Activated naive CD4-positive, alpha-beta T cell treated with anti-CD3 and anti-CD28 coated beads, Interleukin-2, amount 50 U/mL, for 16 hours (primary cell): Measurements from ENCODE around the gene DYNLL2.
"Not testable (repeated sequence)": the region's sequence is repeated elsewhere in the genome, so short reads cannot be mapped to it uniquely, and the experiment has no call there.

Source experiments
- DNase-seq: peaks from one replicate; pipeline ENCODE4 v3.0.0-alpha.2; 2020

DYNLL2 gene

DNA sequence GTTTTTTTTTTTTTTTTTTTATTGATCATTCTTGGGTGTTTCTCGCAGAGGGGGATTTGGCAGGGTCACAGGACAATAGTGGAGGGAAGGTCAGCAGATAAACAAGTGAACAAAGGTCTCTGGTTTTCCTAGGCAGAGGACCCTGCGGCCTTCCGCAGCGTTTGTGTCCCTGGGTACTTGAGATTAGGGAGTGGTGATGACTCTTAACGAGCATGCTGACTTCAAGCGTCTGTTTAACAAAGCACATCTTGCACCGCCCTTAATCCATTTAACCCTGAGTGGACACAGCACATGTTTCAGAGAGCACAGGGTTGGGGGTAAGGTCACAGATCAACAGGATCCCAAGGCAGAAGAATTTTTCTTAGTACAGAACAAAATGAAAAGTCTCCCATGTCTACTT lies 10.0 kb upstream of the DYNLL2 start:
- DNase-seq, result not testable (repeated sequence)

DNA sequence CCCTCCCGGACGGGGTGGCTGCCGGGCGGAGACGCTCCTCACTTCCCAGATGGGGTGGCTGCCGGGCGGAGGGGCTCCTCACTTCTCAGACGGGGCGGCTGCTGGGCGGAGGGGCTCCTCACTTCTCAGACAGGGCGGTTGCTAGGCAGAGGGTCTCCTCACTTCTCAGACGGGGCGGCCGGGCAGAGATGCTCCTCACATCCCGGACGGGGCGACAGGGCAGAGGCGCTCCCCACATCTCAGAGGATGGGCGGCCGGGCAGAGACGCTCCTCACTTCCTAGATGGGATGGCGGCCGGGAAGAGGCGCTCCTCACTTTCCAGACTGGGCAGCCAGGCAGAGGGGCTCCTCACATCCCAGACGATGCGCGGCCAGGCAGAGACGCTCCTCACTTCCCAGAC lies 8.8 kb upstream of the DYNLL2 start:
- not testable (repeated sequence) for DNase-seq

DNA sequence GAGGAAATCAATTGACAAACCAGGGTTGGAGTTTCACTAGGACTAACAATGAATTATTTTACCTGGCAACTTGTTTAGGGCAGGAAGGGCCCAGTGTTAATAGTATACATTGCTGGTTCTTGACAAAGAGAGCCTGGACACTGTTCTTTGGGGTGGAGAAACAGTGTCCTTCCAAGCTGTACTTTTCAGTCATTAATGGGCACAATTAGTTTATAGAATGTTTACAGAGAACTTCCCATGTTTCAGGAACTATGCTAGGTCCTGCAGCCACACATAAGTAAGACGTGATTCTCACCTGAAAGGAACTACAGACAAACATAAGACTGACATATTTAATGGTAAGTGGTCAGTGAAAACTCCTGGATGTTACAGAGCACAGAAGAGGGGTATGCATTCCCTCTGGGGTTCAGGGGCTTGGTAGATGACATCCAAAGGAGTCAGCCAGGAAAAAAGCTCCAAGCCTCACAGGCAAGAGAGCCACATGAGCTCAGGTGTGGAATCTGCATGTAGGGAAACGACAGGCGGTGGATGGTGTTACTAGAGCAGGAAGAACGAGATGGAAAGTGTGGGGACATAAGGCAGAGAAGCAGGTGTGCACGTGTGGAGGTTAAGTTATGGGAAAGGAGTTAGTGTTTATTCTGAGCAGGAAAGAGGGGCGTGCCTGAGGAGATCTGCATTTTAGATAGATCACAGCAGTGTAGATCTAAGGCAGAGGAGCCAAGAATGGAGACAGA lies 3.8 kb upstream of the DYNLL2 start:
- no peak for DNase-seq

DNA sequence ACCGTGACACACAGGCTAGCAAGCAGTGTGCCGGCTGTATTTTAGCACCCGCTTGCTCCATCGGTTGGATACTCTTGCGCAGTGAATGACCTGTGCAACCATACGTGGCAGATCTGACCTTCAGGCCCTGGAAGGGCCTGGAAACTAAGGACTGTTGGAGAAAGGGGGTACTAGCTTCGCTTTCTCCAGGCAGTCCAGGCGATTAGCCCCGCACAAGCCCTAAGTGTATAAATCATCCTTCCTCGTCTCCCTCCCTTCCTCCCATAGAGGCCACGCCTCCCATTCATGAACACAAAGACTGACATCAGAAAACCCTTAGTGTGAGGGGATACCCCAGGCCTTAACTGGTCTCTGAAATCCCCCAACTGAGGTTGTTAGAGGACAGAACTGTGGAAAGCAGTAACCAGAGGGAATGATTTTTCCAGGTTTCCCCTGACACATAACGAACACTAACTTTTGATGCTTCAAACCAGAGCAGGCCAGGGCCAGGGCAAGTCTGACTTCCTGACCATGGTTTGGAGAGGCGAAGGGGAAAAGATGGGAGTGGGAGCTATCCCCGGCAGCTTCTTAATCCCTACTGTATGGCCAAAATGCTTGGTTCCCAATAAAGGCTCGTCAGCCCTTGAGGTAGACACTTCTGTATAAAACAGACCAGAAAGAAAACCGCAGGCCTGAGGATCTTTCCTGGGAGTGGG lies 1.4 kb upstream of the DYNLL2 start:
- DNase-seq, result no peak

DNA sequence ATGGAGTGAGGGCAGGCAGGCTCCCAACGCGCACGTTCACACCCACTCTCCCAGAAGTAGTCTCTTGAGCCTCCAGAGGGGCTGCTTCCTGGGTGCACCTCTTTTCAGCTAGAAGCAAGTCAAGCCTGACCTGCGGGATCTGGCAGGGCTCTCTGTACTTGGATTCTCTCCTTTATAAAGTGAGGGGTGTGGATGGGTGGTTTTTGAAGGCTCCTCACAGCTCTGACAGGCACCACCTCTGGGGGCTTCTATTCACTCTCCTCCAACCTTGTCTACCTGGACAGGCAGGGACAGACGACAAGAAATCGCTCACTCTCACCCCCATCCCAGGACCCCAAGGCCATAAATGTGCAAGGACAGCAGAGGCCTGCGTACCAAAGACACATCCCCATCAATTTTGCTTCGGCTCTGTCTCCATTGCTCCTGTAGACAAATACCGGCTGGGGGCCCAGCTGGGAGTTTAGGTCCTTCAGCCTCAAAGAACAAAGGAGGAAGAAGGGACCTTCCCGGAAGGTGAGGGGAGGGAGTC lies 814 bp upstream of the DYNLL2 start:
- DNase-seq, result no peak

DNA sequence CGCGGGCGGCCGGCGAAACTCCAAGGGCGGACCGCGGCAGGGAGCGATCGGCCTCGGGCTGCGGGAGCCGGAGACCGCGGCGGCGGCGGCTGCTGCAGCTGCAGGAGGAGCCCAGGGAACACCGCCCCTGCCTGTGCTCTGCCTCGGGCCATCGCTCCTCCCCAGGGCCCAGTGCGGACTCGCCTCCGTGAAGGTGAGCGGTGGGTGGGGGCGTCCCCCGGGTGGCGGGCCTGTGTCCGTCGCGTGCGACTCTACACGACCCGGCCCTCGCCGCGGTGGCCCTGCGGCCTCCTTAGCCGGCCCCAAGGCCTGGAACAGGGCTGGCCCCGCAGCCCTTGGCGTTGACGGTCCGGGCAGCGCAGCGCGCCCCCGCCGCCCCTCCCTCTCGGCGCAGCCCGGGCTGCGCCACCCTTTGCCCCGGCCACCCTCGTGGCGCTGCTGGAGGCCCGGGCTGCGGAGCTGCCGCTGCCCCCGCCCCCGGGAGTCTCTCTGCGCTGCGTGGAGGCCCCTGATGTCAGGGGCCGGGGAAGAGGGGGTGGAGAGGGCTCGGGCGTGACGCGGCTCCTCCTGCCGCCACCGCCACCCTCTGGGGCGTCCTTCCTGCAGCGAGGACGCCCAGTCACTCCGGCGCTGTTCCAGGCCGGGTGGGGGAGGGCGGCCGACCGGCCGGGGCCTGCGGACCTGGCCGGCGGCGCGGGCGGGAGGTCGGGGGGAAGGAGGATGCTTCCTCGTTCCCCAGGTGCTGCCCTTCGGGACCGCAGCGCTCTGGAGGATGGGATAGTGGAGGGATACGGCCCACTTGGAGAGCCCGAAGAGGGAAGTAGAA lies 485 bp downstream of the DYNLL2 start:
- peak; percentile 78 for DNase-seq

DNA sequence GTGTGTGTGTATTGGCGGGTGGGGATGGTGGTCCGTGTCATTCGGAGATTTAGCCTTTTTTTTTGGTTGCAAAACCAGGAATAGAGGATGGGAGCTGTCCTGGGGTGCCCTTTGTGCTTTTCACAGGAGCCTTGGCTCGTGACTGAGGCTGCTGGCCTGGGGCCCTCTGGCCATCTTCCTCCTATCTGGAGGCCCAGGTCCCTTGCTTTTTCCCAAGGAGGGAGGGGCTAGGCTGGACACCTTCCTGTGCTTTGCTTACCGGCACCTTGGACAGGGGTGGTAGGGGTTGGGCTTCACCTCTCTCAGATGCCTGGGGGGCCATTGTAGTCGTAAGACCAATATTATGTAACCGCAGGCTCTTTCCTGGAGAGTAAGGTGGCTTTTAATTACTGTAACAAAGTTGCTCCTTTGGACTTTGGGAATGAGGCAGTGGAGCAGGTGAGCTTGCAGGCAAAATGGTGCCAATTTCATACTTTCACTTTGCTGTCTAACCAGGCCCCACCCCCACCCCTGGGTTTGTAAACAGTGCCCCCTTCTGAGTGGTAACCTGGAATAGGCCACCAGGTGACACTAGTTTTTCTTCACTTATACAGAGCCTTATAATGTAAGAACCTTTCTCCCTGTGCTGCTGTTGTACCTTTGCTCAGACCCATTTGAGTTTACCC lies 1.2 kb downstream of the DYNLL2 start:
- peak; percentile 58 for DNase-seq

DNA sequence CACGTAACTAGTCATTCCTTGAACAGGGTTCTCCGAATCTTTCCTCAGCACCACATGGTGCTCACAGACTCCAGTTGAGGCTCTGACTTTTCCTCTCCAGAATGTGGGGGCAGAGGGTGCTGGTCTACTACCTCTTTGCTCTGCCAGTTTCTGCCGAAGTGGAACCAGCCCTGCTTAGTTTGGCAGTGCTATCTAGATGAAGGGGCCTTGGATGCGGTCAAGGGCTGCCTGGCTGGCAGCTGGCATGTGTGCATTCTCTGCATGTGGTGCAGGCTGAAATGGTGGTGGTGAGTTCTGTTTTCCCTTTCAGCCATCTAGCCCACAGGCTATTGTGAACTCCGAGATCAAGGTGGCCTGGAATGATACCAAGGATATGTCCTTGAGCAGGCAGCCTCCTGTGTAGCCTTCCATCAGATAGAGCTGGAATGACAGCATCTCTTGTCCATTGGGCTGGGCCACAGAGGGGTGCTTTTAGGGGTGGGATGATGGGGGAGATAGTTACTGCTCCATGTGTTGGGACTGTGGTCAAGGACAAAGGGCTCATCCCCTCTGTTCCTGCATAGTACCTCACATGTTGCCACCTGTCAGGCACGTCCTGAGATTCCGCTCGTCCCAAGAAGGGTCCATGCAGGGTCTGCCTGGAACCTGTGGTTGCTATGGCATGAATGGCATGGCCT lies 2.0 kb downstream of the DYNLL2 start:
- no peak for DNase-seq

DNA sequence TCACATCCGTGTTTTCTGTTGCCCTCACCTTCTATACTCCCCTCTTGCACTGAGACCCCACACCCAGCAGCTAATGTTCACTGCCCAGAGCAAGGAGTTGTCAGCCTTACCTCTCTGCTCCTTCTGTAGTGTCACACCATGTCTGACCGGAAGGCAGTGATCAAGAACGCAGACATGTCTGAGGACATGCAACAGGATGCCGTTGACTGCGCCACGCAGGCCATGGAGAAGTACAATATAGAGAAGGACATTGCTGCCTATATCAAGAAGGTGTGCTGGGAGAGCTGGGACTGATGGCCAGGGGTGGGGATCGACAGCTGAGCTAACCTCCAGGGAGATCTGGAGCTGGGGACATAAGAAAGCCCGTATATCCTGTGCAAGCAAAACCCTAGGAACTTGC lies 3.7 kb downstream of the DYNLL2 start:
- no peak for DNase-seq

DNA sequence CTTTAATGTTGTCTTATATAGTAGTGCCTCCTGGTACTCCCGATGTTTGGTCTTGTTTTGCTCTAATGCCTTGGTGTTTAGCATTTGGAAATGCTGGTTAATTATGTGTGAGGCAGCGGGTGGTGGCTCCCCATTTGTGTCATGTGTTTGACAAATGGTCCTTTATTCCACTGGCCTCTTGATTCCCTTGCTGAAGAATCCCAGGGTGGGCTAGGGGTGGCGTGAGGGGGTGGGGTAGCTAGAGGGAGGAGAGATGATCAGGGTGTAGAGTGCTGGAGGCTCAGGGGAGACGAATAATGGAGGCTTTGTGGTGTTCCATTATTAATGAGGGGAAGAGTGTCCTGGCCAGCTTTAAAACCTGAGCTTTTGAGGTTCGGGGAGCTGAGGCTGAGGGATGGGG lies 5.4 kb downstream of the DYNLL2 start:
- no peak for DNase-seq

DNA sequence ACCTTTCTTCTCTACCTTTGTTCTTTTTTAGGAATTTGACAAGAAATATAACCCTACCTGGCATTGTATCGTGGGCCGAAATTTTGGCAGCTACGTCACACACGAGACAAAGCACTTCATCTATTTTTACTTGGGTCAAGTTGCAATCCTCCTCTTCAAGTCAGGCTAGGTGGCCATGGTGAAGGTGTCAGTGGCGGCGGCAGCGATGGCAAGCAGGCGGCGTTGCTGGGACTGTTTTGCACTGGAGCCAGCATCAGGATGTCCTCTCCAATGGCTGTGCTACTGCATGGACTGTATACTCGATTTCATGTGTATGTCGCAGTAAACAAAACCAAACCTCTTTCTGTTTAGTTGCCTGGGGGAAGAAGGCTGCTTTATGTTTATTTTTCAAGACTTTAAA lies 5.9 kb downstream of the DYNLL2 start:
- no peak for DNase-seq

DNA sequence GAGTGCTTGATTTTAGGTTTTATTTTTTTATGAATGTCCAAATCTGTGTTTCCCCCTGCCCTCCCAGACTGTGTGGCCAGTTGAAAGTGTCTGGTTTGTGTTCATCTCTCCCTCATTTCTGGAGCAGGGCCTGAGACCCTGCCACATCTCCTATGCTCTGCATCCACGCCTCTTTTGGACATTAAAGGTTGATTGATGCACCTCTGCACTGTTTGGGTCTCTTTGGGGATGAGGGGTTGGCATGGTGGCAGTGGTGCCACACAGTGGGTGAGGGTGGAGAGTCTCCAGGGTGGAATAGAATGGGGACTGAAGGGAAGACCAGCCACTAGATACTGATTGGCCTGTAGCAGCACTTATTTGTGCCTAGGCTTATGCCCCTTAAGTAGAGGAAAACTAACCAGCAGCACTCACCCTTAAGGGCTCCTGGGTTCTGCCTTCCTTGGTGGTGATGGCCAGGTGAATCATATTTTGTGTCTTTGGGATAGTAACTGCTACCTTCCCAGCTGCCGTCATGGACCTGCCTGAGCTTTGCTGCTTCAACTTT lies 7.9 kb downstream of the DYNLL2 start:
- no peak for DNase-seq

DNA sequence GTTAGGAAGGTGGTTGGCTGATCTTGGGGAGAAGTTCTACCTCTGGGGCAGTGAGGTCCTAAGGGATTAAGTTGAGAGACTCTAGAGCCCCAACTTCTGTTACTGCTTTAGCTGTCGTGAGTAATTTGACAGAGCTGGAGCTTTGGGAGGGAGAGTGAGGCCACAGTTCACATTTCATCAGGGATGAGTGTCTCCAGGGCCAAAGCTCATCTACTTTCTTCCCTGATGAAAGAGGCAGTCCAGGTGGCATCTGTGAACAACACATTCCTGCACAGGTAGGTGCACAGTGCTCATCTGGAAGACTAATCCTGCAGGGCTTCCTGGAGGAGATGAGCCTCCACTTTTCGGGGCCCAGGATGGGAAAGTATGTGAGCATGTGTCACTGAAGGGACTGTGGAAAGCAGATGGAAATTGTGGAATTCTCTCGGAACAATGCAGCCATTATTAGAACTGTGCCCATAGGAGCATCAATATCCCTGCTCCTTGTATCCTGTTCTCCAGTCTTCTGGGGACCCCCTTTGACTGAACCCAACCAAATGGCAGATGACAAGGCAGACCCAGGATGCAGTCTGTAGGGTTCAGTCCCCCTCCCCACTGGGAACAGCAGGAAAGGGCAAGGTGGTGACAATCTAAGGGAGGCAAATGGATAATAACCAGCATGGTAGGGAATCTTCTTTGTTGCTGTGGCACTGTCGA lies 9.0 kb downstream of the DYNLL2 start:
- DNase-seq, result no peak

DNA sequence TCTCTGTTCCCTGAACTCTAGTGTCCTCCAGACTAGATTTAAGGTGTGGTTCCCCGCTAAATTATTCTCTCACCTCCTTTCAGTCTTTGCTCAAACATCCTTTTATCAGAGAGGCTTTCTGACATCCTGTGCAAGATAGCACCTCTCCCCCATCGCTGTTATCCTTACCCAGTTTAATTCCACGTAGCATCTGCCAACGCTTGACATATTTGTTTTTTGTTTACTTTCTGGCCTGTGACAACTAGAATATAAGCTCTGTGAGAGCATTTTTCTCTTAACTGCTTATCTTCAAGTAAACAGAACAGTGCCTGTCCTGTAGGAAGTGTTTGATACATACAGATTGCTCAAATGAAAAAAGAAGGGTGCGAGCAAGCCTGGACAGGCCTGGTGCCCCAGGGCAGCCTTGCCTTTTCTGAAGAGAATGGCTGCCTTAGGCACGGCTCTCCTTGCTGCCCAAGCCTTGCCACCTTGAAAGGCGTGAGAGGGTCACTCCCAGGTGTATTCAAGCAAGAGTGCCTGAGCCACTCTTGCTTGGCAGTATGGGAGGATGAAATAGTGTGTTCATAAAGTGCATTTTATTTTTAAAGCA lies 9.7 kb downstream of the DYNLL2 start:
- DNase-seq, result no peak

DNA sequence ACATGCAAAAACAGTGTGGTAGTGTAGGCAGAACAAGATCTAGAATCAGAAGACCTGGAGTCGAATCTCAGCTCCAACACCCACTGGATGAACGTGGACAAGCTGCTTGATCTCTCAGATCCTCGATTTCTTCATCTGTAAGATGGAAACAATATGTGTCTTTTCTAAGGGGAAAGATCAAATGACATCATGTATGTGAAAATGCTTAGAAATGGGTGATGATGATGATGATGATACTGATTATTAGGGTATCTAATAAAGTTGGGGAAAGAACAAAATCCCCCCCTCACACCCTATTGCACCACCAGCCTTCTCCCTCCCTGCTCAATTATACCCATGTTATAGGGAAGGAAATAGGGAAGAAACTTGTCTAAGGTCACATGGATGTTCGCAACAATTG lies 10.9 kb downstream of the DYNLL2 start:
- no peak for DNase-seq

DNA sequence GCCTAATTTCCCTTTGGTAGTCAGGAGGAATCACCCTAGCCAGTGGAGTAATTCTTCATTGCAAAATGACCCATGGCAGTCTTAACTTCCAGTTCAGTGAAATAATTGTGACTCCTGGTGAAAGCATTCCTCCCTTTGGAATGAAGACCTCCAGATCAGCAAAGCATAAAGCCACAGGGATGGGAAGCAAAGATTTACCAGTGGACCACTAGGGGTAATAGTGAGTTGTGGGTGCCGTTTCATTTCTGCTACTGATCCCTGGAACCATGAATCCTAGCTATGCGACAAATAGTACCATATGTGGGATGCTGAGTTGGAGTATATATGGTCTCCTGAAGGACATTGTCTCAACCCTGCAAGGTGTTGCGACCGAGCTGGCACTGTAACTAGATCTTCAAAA lies 13.7 kb downstream of the DYNLL2 start:
- no peak for DNase-seq

DNA sequence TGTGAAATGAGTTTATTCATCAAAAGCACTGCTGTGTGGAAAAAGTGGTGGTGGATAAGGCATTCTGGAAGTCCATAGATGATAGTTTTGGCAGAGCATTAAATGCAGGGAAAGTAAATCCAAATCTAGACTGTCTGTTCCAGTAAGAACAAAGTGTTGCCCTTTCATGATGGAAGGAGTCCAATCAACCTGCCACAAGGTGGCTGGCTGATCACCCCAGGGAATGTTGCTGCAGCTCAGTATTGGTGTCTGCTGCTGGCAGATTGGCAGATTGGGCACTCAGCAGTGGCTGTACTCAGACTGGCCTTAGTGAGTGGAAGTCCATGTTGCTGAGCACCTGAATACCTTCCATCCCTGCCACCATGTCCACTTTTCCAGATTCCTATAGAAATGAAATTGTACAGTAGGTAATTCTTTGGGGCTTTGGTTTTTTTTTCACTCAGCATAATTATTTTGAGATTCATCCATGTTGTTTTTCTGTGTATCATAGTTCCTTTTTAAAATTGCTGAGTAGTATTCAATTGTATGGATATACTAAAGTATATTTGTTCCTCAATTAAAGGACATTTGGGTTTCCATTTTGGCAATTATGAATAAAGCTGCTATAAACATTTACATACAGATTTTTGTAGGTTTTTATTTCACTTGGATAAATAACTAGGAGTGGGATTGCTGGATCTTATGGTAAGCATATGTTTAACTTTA lies 14.3 kb downstream of the DYNLL2 start:
- DNase-seq, result no peak

DNA sequence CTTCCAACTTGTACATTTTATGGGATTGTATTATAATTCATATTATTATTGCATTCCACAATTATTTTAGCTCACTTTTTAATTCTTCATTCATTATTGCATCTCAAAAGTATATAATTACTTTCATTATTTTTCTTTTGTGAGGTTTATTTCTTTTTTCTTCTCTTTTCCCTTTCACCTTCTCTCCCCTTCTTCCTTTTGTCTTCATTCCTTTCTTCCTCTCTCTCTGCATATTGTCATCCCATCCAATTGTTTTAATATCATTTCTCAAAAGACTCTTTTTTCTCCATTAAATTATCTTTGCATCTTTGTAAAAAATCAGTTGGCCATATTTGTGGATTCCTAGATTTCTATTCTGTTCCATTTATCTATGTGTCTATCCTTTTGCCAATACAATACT lies 17.3 kb downstream of the DYNLL2 start:
- DNase-seq, result no peak

DNA sequence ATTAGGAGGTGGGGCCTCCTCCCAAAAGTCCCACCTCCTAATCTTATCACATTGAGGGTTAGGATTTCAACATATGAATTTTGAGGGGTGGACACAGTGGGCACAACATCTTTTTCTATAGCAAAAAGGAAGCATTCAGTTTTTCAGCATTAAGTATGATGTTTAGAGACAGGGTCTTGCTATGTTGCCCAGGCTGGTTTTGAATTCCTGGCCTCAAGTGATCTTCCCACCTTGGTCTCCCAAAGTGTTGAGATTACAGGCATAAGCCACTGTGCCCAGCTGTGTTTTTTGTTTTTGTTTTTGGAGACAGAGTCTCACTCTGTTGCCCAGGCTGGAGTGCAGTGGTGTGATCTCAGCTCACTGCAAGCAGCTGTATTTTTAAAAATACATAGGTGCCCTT lies 18.7 kb downstream of the DYNLL2 start:
- DNase-seq, result not testable (repeated sequence)

DNA sequence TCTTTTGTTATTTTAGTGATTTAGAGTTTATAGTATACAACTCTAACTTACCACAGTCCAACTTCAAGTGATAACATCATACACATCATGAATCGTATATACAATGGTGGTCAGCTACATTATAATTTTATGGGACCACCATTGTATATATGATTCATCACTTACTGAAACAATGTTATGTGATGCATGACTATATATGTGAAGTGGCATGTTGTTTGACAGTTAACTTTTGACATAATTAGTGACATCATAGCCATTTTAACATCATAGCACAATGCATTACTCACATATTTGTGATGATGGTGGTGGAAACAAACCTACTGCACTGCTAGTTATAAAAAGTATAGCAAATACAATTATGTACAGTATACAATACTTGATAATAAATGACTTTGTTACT lies 21.9 kb downstream of the DYNLL2 start:
- DNase-seq, result no peak
